Ascending aorta (tissue), 2 donors: ENCODE results near the gene UGT1A5. TPM values are rescaled to one million over a fixed set of nuclear protein-coding genes. Genes with fewer than 3 reads are reported as not detected.

Experiments
- DNase-seq, 2 donors: peaks; one replicate each; pipeline ENCODE4 v3.0.0-alpha.2; 2019; ENCODE audit warnings: low spot score in 2 of 2
- H3K27ac ChIP-seq, 2 donors: fragments of 200-600 bp; sonication (generic); one replicate each; pipeline ENCODE4 v1.5.1; 2016 to 2017; ENCODE audit warnings: mild to moderate bottlenecking in 1 of 2
- H3K27me3 ChIP-seq: fragments of 200-600 bp; sonication (generic); one replicate; pipeline ENCODE4 v1.5.1; 2017
- H3K36me3 ChIP-seq, 2 donors: fragments of 200-600 bp; sonication (generic); one replicate each; pipeline ENCODE4 v1.5.1; 2016
- H3K4me1 ChIP-seq, 2 donors: fragments of 200-600 bp; sonication (generic); one replicate each; pipeline ENCODE4 v1.5.1; 2016 to 2017; ENCODE audit warnings: mild to moderate bottlenecking in 1 of 2
- H3K4me3 ChIP-seq, 2 donors: fragments of 200-600 bp; sonication (generic); one replicate each; pipeline ENCODE4 v1.5.1; 2016 to 2017; ENCODE audit warnings: mild to moderate bottlenecking in 1 of 2
- H3K9me3 ChIP-seq, 2 donors: fragments of 200-600 bp; sonication (generic); one replicate each; pipeline ENCODE4 v1.5.1; 2016
- intact Hi-C: fragments of 100-400 bp; cut with DNase I; formaldehyde crosslinking; loops from one replicate; pipeline ENCODE4 v1.15.1; 2023
- total RNA-seq: library from RNA; depleted of rRNA; stranded (reverse); fragments of >200 nt; gene quantifications from one replicate; pipeline ENCODE4 v1.1.0, GENCODE V29; 2016
- TF ChIP-seq, protein P1 (sequence below), 3 experiments: fragments of 200-600 bp in 2 of 3; fragments of 450-650 bp in 1 of 3; sonication (generic) in 2 of 3; IDR thresholded peaks; one replicate each; pipeline ENCODE4 v1.5.1; 2016 to 2019; ENCODE audit warnings: antibody characterized with exemption in 3 of 3, mild to moderate bottlenecking in 1 of 3, moderate library complexity in 1 of 3

UGT1A5 gene
- total RNA-seq, 1 donor from 2014 or later, result not detected

DNA sequence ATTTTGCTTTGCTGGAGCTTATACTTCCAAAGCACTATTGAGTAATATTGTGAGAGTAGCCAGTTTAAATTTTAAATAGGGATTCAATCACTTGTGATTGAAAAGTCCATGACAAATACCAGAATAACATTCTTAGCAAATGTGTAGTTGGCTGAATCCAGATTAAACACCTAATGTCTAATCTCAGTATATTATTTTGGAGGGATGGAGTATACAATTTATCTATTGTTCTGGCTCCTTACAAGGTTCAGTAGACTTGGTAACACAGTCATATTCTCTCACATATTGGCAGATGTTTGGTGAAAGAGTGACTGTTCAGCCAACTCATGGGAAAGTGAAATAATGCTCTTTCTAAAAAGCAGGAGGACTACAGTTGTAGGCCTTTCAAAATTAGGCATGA lies 38.8 kb upstream of the UGT1A5 start:
- DNase-seq, result no peak
- Histone ChIP-seq H3K4me1 (no peaks in the 10 kb centered on the region), H3K27ac (no peak overlapping the region), H3K4me3 (no peak overlapping the region), H3K9me3 (no peaks in the 10 kb centered on the region), H3K27me3 (no peaks in the 10 kb centered on the region), H3K36me3 (no peaks in the 10 kb centered on the region)
- intact Hi-C loops, result no loop called here
- TF ChIP-seq, protein P1, sequence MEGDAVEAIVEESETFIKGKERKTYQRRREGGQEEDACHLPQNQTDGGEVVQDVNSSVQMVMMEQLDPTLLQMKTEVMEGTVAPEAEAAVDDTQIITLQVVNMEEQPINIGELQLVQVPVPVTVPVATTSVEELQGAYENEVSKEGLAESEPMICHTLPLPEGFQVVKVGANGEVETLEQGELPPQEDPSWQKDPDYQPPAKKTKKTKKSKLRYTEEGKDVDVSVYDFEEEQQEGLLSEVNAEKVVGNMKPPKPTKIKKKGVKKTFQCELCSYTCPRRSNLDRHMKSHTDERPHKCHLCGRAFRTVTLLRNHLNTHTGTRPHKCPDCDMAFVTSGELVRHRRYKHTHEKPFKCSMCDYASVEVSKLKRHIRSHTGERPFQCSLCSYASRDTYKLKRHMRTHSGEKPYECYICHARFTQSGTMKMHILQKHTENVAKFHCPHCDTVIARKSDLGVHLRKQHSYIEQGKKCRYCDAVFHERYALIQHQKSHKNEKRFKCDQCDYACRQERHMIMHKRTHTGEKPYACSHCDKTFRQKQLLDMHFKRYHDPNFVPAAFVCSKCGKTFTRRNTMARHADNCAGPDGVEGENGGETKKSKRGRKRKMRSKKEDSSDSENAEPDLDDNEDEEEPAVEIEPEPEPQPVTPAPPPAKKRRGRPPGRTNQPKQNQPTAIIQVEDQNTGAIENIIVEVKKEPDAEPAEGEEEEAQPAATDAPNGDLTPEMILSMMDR (IDR thresholded peaks at IDR 0.05), result no peak

DNA sequence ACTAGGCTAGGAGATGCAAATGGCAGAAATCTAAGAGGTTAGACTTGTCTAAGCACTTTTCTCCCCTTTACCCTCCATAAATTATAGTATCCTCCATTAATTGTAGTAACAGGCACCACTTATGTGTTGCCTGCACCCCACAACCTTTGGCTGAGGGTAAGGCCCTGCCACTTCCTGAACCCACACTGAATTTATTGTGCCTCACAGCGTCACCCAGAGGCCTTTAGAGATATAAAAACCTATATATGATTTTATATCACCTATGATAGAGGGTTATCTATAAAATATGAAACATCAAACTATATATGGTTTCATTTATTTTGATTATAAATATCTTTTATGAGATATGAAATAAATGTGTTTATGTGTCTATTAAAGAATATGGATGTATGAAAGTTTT lies 38.4 kb upstream of the UGT1A5 start:
- no peaks in the 10 kb centered on the region for H3K9me3 ChIP-seq
- TF ChIP-seq, protein P1 (IDR thresholded peaks at IDR 0.05), result no peak
- H3K27me3 ChIP-seq, result no peaks in the 10 kb centered on the region
- no peak for DNase-seq
- H3K4me3 ChIP-seq, result no peak overlapping the region
- intact Hi-C loops, result no loop called here
- no peak overlapping the region for H3K27ac ChIP-seq
- H3K4me1 ChIP-seq, result no peaks in the 10 kb centered on the region
- no peaks in the 10 kb centered on the region for H3K36me3 ChIP-seq

DNA sequence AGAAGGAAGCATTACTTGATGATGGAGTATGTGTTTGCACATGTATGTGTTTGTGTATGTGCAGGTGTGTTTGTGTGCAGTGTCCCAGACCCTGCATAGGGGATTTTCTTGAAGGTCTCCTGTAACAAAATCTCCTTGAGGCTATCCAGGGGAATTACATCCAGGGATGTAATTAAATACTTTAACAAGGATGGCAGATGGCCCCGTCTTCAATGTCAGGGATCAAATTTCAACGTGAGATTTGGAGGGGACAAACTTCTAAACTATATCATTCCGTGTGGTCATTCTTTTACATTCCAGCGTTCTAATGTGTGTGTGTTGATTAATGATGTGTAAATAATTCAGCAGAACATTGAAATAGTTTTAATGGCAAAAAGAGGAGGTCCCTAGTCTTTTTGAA lies 37.7 kb upstream of the UGT1A5 start:
- H3K27me3 ChIP-seq, result no peaks in the 10 kb centered on the region
- H3K9me3 ChIP-seq, result no peaks in the 10 kb centered on the region
- DNase-seq, result no peak
- no peak overlapping the region for H3K27ac ChIP-seq
- TF ChIP-seq, protein P1 (IDR thresholded peaks at IDR 0.05), result no peak
- H3K36me3 ChIP-seq, result no peaks in the 10 kb centered on the region
- intact Hi-C loops, result no loop called here
- H3K4me3 ChIP-seq, result no peak overlapping the region
- no peaks in the 10 kb centered on the region for H3K4me1 ChIP-seq

DNA sequence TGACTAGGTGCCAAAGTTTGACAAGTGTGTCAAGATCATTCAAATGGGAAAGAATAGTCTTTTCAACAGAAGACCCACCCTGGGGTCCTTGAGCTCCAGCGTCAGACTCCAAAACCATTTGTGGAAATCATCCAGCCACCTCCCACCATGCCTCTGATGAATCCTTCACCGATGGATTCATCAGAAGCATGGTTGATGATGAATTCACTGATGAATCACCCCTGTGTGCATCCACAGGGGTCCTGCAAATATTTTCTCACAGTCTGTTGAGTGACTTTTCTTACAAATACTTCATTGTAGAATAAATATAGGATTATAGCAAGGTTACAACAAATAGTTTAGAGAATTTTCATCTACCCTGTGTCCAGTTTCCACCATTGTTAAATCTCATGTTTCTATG lies 36.7 kb upstream of the UGT1A5 start:
- TF ChIP-seq, protein P1 (IDR thresholded peaks at IDR 0.05), result no peak

DNA sequence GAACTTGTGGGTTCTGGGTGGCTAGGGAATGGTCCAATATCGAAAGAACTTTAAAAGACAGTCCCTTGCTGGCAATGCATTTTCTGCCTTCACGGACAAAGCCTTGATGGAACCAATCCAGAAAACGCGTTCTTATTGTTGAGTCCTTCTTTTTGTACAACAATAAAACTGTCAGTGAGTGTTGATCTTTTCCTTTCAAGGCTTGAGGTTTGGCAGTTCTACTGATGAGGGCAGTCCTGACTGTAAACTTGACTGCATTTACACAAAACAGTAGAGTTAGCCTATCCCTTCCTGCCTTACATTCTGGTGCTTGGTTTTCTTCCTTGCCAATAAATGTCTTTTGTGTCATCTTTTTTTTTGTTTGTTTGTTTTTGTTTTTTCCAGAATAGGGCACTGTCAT lies 33.5 kb upstream of the UGT1A5 start:
- TF ChIP-seq, protein P1 (IDR thresholded peaks at IDR 0.05), result no peak
- intact Hi-C loops, result no loop called here

More for the DNA sequence above, 36.7 kb upstream of the UGT1A5 start:
- no peaks in the 10 kb centered on the region for H3K27me3 ChIP-seq
- no peak overlapping the region for H3K4me3 ChIP-seq
- no peak overlapping the region for H3K27ac ChIP-seq
- intact Hi-C loops, result no loop called here
- DNase-seq, result no peak
- H3K4me1 ChIP-seq, result no peaks in the 10 kb centered on the region
- no peaks in the 10 kb centered on the region for H3K36me3 ChIP-seq
- no peaks in the 10 kb centered on the region for H3K9me3 ChIP-seq

DNA sequence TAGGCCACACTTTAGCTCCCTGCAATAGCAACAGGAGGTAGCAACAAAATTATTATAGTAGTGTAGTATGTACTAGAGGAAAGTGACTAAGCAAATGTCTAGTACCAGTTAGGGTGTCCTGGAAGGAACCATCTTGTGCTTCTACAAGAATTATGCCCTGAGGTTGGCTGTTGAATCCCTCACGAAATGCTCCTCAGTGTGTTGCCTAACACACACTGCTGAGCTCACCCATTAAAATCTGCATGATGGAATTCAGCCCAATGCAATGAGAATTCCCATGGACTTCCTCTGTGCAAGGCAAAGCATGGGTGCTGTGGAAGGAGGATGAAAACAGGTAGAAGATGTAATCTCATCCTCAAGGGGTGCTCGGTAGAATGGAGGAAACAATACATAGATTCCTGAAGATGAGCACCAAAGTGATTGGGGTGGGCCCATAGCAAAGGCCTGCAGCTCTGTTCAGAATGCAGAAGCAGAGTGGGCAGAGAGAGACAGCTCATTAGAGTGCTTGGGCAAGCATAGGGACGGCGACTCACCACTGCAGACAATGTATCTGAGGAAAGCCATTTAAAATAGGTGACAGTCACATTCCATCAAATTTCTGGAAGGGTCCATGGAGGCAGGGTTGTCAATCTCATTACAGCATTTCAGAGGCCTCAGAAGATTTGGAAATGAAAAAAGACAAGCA lies 32.2 kb upstream of the UGT1A5 start:
- TF ChIP-seq, protein P1 (IDR thresholded peaks at IDR 0.05), result no peak
- Histone ChIP-seq H3K4me3 (no peak overlapping the region), H3K9me3 (no peaks in the 10 kb centered on the region), H3K36me3 (no peaks in the 10 kb centered on the region), H3K27ac (no peak overlapping the region), H3K27me3 (no peaks in the 10 kb centered on the region), H3K4me1 (no peaks in the 10 kb centered on the region)
- intact Hi-C loops, result no loop called here
- DNase-seq, result no peak

More for the DNA sequence above, 33.5 kb upstream of the UGT1A5 start:
- Histone ChIP-seq H3K27ac (no peak overlapping the region), H3K4me3 (no peak overlapping the region), H3K4me1 (no peaks in the 10 kb centered on the region), H3K36me3 (no peaks in the 10 kb centered on the region), H3K9me3 (no peaks in the 10 kb centered on the region), H3K27me3 (no peaks in the 10 kb centered on the region)
- no peak for DNase-seq
